ENCODE measurements around the gene VMP1. TPM values are rescaled to one million over a fixed set of nuclear protein-coding genes. Genes with fewer than 3 reads are reported as not detected.
A peak's percentile ranks its signal among the peaks of the same experiment; 100 is the strongest.

Gene VMP1
- total RNA-seq, 2 experiments from 2014 or later: 73.6 to 81.1 TPM

DNA sequence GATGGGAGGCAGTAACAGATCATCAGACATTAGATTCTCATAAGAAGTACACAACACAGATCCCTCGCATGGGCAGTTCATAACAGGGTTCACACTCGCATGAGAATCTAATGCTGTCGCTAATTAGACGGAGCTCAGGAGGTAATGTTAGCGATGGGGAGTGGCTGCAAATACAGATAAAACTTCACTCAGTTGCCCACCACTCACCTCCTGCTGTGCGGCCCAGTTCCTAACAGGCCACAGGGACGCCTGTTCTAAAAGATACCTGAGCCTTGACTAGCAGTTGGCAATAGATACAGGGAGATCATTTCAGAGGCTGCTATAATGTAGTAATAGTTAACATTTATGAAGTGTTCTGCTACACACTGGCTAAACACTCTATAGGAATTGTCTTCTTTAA lies 5.2 kb upstream of the VMP1 start:
- TF ChIP-seq CTCF (IDR thresholded peaks at IDR 0.05): no peak
- H3K36me3 Mint-ChIP-seq (ENCODE audit: low read depth): peaks cover 51% of the 10 kb centered on the region
- H3K9me3 Mint-ChIP-seq: no peaks in the 10 kb centered on the region
- H3K4me1 Mint-ChIP-seq (ENCODE audit: low read depth): peaks cover 85% of the 10 kb centered on the region
- no peaks in the 10 kb centered on the region for H3K27me3 ChIP-seq (ENCODE audit: control insufficient read depth in 1 of 2, insufficient read depth in 2 of 2, low read length in 2 of 2)
- no peak overlapping the region for H3K4me3 Mint-ChIP-seq
- ChIA-PET CTCF (no interaction called here), POLR2A (interaction anchor here (0.5 kb wide), 1 partner anchor 104 kb away, joined by 4 read pairs; no protein-coding TSS in a partner anchor)
- H3K36me3 ChIP-seq (ENCODE audit: insufficient read depth, low read length): peaks cover 40% of the 10 kb centered on the region
- no peak overlapping the region for H3K4me3 ChIP-seq (ENCODE audit: low read length)
- H3K9me3 ChIP-seq (ENCODE audit: control insufficient read depth in 1 of 2, insufficient read depth in 1 of 2, low read length in 2 of 2): no peaks in the 10 kb centered on the region
- no peak overlapping the region for H3K27ac ChIP-seq (ENCODE audit: low read depth in 1 of 2, low read length in 2 of 2)
- H3K4me1 ChIP-seq (ENCODE audit: insufficient read depth, low read length): peaks cover 38% of the 10 kb centered on the region
- DNase-seq (no peak), ATAC-seq (ENCODE audit: poor library complexity) (no peak)
- H3K27ac Mint-ChIP-seq: peak overlapping the region; percentile 42
- no peaks in the 10 kb centered on the region for H3K27me3 Mint-ChIP-seq
- intact Hi-C loops (cut with DNase I, micrococcal nuclease): loop anchor here (10.0 kb wide), 2 partner anchors 58 to 1698 kb away; partner anchors contain the start of gene SRSF1 (in 1 of the 2)

DNA sequence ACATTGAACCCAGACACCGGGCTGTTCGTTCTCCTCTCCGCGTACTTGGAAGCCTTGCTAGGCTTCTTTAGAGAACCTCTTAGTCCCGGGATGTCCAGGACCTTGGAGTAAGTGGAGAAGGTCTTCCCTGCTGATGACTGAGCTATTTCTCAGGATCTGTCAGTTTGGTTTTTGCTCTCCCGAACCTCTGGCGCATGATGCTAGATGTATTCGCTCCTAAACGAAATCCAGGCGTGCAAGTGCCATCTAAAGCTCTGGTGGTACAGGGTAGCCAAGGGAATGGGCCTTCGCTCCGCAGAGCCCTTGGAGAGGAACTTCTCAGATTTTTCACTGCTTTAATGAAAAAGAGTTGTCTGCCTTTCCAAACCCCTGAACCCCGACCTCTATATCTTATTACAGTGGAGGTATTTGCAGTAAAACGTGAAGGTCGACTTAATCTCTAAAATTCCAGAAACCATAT lies 547 bp downstream of the VMP1 start:
- H3K9me3 Mint-ChIP-seq: no peaks in the 10 kb centered on the region
- no peak for DNase-seq
- H3K27me3 Mint-ChIP-seq: no peaks in the 10 kb centered on the region
- intact Hi-C loops (cut with DNase I, micrococcal nuclease): loop anchor here (5.0 to 10.0 kb wide), 3 partner anchors 63 to 1703 kb away; partner anchors contain the start of gene SRSF1 (in 1 of the 2)
- peak overlapping the region; percentile 94 for H3K27ac Mint-ChIP-seq
- peaks cover 26% of the 10 kb centered on the region for H3K36me3 Mint-ChIP-seq (ENCODE audit: low read depth)
- Histone ChIP-seq H3K9me3 (ENCODE audit: control insufficient read depth in 1 of 2, insufficient read depth in 1 of 2, low read length in 2 of 2) (no peaks in the 10 kb centered on the region), H3K36me3 (ENCODE audit: insufficient read depth, low read length) (peaks cover 2% of the 10 kb centered on the region), H3K4me1 (ENCODE audit: insufficient read depth, low read length) (peaks cover 34% of the 10 kb centered on the region), H3K27me3 (ENCODE audit: control insufficient read depth in 1 of 2, insufficient read depth in 2 of 2, low read length in 2 of 2) (no peaks in the 10 kb centered on the region), H3K27ac (ENCODE audit: low read depth in 1 of 2, low read length in 2 of 2) (peak overlapping the region; percentile 80 to 96), H3K4me3 (ENCODE audit: low read length) (peak overlapping the region; percentile 95)
- POLR2A ChIA-PET: interaction anchor here (0.7 to 3.1 kb wide), 13 partner anchors 10 to 1370 kb away, joined by 3 to 26 read pairs (median 4); partner anchors contain the start of genes CLTC, DHX40, RNFT1 and RPS6KB1
- CTCF ChIA-PET: interaction anchor here (1.0 kb wide), 1 partner anchor 329 kb away, joined by 3 read pairs; no protein-coding TSS in a partner anchor
- H3K4me1 Mint-ChIP-seq (ENCODE audit: low read depth): peaks cover 81% of the 10 kb centered on the region
- no peak for ATAC-seq (ENCODE audit: poor library complexity)
- H3K4me3 Mint-ChIP-seq: peak overlapping the region; percentile 93
- no peak for TF ChIP-seq CTCF (IDR thresholded peaks at IDR 0.05)

DNA sequence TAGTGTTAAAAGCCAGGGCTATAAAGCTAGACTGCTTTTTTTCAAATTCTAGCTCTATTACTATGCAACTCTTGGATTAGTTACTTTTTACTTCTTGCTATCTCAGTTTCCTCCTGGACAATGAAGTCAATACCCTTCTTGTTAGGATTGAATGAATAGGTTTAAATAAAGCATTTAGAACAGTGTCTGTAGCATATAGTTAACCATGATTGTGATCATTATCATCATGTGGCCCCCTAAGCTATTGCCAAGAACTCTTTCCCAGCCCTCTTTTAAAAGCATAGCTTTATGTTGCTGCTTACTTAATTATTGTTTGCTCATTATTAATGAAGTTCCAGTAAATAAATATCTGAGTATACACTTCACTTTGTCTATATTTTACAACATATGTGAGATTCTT lies 4.5 kb downstream of the VMP1 start:
- H3K4me3 ChIP-seq (ENCODE audit: low read length): no peak overlapping the region
- intact Hi-C loops (cut with DNase I, micrococcal nuclease): no loop called here
- ChIA-PET POLR2A (interaction anchor here (1.3 kb wide), 1 partner anchor 92 kb away, joined by 3 read pairs; the partner anchor contains the start of gene CLTC), CTCF (interaction anchor here (0.6 kb wide), 1 partner anchor 70 kb away, joined by 3 read pairs; no protein-coding TSS in a partner anchor)
- H3K27ac ChIP-seq (ENCODE audit: low read depth in 1 of 2, low read length in 2 of 2): no peak overlapping the region
- H3K27ac Mint-ChIP-seq: no peak overlapping the region
- no peak for DNase-seq
- TF ChIP-seq CTCF (IDR thresholded peaks at IDR 0.05): no peak
- H3K9me3 ChIP-seq (ENCODE audit: control insufficient read depth in 1 of 2, insufficient read depth in 1 of 2, low read length in 2 of 2): no peaks in the 10 kb centered on the region
- H3K36me3 Mint-ChIP-seq (ENCODE audit: low read depth): peaks cover 26% of the 10 kb centered on the region
- H3K4me1 Mint-ChIP-seq (ENCODE audit: low read depth): peaks cover 67% of the 10 kb centered on the region
- H3K9me3 Mint-ChIP-seq: no peaks in the 10 kb centered on the region
- no peak overlapping the region for H3K4me3 Mint-ChIP-seq
- H3K4me1 ChIP-seq (ENCODE audit: insufficient read depth, low read length): peaks cover 8% of the 10 kb centered on the region
- H3K27me3 ChIP-seq (ENCODE audit: control insufficient read depth in 1 of 2, insufficient read depth in 2 of 2, low read length in 2 of 2): no peaks in the 10 kb centered on the region
- no peak for ATAC-seq (ENCODE audit: poor library complexity)
- H3K27me3 Mint-ChIP-seq: no peaks in the 10 kb centered on the region
- no peaks in the 10 kb centered on the region for H3K36me3 ChIP-seq (ENCODE audit: insufficient read depth, low read length)
